Measurements from ENCODE around the gene CRYGA. TPM values are rescaled to one million over a fixed set of nuclear protein-coding genes. Genes with fewer than 3 reads are reported as not detected.
A peak's percentile ranks its signal among the peaks of the same experiment; 100 is the strongest.
"Not testable (repeated sequence)": the region's sequence is repeated elsewhere in the genome, so short reads cannot be mapped to it uniquely, and the experiment has no call there.

Gene CRYGA
- total RNA-seq, 1 experiment from 2014 or later = not detected

DNA sequence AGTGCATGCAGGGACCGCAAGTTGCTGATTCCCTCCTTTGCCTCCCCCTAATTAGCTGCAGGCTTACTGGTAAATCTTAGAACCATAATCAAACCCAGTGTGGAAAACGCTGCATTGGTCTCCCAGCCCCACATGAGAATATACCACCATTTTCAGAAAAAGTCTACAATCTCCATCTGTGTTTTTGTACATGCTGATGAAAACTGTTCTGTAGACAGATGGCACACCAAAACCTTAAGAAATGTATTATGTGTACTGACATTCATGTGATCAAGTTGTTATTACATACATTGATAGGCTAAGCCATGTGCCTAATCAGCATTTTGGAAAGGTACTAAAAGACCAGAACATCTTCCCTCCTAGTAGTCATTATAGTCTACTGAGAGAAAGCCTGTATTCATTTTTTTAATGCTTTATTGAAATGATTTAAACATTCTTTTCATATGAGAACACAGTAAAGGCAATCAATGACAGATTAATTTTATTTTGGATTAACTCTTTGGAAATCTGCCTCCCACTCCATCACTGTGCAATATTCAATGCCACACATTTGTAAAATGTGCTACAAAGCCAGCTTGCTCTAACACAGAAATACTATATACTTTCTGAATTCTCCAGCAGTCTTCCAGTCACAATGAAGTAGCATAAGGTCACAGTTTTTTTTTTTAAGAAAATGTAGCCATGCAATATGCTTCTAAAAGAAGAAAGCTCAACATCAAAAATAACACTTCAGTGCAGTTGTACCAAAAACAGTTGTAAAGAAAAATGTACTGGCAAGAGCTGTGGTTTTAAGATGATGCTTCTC is 1.8 kb upstream of the CRYGA start:
- DNase-seq (ENCODE audit: low read depth) = no peak

DNA sequence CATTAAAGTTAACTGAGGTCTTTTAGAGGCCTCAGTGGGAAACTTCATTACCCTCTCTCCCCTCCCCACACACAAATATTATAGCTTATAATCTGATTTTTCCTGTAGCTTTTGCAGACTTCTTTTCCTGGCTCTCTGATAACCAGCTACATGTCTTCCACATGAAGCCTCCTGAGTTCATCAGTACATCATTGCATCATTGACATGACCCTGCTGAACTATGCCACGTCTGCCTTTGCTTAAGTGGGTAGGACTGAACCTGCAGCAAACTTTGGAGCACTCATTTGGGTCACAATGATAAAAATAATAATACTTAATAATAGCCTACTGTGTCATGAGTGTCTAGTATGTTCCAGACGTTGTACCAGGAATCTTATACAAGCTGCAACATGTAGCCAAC is 7.0 kb downstream of the CRYGA start:
- no peak for DNase-seq (ENCODE audit: low read depth)

DNA sequence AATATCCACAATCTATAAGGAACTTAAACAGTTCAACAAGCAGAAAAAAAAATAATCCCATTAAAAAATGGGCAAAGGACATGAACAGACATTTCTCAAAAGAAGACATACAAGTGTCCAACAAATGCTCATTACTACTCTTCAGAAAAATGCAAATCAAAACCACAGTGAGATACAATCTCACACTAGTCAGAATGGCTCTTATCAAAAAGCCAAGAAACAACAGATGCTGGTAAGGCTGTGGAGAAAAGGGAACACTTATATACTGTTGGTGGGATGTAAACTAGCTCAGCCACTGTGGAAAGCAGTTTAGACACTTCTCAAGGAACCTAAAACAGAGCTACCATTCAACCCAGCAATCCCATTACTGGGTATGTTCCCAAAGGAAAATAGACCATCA is 10.2 kb downstream of the CRYGA start:
- peak; percentile 36 for DNase-seq (ENCODE audit: low read depth)

DNA sequence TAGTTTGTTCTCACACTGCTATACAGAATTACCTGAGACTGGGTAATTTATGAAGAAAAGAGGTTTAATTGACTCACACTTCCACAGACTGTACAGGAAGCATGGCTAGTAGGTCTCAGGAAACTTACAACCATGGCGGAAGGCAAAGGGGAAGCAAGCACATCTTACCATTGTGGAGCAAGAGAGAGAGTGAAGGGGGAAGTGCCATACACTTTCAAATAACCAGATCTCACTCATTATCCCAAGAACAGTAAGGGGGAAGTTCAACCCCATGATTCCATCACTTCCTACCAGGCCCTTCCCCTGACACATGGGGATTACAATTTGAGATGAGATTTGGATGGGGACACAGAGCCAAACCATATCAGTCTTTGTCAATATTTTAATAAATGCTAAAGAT is 12.4 kb downstream of the CRYGA start:
- DNase-seq (ENCODE audit: low read depth) = no peak

DNA sequence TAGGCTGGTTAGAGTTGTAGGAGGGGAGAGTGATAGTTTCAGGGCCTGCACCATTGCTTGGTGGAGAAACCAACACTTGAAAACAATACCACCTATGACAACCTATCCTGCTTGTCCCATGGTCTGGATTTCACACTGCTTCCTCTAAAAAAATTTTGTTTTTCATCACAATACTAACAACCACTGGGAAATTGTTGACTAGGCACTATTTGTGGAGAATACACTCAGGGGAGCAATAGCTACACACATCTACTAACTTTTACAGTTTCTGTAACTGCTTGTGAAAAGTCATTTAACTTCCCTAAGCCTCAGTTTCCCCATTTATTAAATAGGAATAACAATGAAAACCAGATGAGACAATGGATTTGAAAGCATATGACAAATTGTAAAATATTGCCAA is 13.3 kb downstream of the CRYGA start:
- no peak for DNase-seq (ENCODE audit: low read depth)

DNA sequence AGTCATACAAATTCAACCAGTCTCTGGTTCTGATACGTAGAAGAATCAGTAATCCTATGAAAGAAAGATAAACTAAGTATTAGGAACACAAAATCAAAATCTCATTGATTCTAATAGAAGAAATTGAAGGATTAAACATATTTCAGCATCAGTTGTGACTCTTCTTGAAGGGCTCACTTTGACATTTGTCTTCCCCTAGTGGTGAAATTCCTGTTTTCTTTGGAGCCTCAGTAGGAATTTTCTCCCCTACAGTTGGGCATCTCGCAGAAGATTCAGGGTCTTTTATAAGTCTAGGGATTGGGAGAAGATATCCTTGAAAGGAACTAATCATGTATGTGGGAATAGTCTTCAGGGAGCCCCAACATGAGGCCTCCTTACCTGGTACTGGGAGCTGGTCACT is 14.6 kb downstream of the CRYGA start:
- no peak for DNase-seq (ENCODE audit: low read depth)

DNA sequence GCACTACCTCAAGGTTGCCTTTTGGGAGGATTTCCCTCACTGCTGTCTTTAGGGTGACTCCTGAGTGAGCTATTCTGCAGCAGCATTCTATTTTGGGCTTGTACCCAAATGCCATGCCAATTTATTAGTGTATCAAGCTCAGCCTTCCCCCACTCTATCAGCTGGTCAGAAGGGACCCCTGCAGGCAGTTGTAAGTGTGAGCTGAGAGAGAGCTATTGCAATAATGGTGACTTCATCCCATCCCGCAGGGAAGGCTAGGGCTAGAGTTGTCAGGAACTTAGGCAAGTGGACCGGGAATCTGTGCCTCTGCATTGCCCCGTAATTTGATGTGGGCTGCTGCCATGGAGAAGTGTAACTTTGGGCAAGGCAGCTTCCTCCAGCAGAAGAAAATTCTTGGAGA is 15.6 kb downstream of the CRYGA start:
- DNase-seq (ENCODE audit: low read depth) = no peak

DNA sequence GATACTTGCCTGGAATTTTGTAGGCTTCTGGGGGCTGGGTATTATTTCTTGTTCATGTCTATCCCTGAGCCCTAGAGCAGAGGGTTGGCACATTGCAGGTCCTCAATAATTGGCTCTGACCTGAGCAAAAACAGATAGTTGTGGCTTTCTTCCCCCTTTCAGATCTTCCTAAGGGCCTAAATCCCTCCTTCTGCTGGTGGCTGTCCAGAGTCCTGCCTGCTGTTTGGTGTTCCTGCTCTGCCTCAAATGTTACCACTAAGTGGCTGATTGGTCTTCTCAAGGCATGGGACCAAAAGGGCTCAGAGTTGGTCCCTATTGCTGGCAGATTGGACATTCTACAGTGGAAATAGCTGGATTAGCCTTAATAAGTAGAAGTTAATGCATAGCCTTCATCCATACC is 16.4 kb downstream of the CRYGA start:
- no peak for DNase-seq (ENCODE audit: low read depth)

DNA sequence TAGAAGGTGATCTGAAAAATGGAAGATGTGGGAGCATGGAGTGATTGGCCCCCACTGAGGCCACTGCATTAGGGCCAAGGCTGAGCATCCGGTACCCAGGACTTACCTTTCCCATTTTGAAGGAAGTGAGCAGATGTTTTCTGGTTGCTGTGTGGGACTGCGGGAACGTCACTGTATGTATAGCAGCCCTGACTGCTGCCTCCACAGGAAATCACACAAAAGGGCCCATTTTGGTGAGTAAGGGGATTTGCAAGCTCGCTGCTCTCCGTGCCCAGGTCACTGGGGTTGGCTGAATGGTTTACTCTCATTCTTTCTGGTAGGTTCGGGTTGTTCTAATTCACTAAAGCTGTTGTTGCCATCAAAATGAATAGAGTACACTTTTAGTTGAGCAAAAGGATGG is 17.4 kb downstream of the CRYGA start, which contains the start of gene CRYGB:
Gene CRYGB, minus strand, starts transcription at position 153 of the 400 bp plus-strand sequence. Its CDS starts 38 bp downstream, at position 115.
- no peak for DNase-seq (ENCODE audit: low read depth)

DNA sequence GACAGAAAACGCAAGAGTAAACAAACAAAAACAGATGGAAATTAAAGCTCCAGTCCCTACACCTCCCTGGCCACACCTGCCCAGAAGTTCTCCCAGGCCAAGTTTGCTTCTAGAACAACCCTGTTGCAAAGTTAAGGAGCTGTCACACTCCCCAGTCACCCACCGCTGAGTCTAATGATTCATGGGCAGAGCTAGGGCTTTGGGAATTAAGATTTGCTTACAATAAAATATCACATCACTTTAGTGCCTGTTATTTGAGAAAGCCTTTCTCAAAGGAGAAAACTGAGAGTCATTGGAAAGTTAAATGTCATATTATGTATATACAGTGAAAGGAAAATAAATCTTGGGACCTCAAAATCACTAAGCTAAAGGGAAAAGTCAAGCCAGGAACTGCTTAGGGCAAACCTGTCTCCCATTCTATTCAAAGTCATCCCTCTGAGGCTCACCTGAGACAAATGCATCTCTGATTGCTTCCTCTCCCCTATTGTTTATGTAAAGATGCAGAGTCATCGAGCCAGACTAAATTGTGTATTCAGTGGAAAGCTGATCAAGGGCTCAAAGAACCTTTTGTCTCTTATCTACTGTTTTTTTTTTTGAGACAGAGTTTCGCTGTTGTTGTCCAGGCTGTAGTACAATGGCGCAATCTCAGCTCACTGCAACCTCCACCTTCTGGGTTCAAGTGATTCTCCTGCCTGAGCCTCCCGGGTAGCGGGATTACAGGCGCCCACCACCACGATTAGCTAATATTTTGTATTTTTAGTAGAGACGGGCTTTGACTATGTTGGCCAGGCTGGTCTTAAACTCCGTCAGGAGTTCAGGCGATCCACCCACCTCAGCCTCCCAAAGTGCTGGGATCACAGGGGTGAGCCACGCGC is 20.2 kb downstream of the CRYGA start:
- DNase-seq (ENCODE audit: low read depth) = no peak

DNA sequence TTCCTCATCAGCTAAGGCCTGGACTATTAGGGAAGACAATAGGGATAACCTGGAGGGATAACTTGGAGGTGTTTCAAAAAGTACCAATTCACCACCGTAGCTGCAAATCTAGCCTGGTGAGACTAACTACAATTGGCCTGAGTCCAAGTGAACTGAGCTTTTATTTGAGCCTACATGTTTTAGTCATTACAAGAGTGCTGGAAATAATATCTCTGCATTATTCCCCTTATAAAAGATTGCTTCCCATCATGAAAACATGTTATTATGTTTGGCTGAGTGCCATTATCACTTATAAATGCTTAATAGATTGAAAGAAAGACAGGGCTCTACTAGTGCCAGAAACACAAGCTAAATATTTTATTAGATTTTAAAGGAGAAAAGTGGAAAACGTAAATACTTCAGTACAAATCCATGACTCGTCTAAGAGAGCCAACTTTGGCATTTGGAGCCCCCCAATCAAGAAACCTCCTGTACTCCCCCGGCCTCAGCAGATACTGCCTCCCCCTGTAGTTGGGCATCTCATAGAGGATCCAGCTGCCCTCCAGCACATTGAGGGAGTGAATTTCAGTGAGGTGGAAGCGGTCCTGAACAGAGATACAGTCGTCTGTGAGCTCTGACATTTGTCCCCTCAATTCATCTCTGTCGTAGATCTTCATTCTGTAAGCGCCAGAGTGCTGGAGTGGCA is 21.0 kb downstream of the CRYGA start:
- peak; percentile 36 for DNase-seq (ENCODE audit: low read depth)

DNA sequence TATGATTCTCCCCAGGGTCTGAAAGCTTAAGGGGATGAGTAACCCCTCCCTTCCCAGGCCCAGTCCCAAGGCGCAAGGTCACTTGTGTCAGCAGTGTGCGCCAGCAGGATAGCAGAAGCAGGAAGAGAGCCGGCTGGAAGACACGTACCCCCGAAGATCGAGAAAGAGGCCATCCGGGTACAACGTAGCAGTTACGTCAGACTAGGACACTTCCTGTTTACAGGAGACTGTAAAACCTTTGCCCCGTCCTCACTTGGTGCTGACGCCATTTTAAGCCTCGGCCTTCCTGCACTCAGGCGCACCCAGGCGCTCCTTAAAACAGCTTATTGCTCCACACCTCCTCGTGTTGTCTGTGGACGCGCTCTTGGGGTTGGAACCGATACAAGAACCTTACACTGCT is 23.9 kb downstream of the CRYGA start:
- DNase-seq (ENCODE audit: low read depth) = no peak

DNA sequence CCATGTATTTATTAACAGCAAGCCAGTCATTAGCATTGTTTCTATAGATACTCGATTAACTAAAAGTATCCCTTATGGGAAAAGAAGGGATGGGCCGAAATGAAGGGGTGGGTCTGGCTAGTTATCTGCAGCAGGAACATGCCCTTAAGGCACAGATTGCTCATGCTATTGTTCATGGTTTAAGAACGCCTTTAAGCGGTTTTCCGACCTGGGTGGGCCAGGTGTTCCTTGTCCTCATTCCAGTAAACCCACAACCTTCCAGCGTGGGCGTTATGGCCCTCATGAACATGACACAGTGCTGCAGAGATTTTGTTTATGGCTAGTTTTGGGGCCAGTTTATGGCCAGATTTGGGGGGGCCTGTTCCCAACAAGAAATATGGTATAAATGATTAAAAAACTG is 25.1 kb downstream of the CRYGA start:
- DNase-seq (ENCODE audit: low read depth) = not testable (repeated sequence)

DNA sequence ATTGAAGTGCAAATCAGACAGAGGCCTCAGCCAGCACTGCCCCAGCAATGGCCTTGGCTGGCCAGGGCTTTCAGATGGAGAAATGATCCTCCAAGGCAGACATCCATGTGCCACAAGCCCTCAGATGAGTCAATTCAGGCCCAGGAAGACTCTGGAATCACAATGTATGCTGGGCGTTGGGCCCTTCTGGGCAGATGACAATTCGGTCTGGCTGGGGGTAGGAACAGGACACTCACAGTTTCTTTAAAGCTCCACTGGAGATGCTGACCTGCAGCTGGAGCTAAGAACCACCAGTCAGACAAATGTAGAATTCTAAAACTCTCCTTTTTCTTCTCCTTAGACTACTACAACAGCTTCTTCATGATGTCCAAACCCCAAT is 26.7 kb downstream of the CRYGA start:
- DNase-seq (ENCODE audit: low read depth) = no peak

DNA sequence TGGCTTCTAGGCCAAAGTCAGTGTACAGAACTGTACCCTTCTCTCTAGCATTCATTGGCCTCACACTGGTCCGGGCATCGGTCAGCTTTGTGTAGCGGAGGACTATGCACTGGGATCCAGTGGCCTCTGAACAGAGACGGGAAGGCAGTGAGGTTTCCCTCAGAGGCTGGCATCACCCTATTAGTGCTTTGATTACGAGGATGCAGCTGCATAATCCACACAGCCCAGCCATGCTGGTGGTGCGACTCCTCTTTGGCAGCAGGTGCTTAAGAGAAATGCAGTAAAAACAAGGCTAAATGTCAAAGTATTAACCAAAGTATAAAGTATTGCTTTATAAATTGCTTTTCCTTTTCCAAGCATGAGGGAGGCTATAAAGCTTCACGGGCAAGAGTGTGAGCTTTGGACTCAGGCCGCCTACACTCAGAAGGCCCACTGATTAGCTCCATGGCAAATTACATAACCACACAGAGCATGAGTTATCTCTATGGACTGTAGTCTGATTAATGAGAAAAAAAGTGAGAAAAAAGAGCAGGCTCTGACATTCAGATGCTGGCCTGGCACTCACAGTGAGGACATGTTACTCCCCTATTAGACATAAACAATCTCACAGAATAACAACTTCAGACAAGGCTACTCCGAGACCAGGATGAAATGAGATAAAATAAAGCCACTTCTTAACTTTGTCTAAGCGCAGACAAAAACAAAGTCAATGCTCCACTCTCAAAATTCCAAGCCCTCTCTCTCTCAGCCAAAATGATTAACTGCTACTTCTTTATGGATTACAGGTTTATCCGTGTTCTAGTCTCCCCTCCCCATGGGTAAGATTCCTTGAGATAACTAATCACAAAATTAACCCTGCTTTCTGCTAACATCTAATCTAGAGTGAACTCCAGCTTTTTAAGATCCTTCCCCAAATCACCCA is 27.3 kb downstream of the CRYGA start:
- DNase-seq (ENCODE audit: low read depth) = no peak

DNA sequence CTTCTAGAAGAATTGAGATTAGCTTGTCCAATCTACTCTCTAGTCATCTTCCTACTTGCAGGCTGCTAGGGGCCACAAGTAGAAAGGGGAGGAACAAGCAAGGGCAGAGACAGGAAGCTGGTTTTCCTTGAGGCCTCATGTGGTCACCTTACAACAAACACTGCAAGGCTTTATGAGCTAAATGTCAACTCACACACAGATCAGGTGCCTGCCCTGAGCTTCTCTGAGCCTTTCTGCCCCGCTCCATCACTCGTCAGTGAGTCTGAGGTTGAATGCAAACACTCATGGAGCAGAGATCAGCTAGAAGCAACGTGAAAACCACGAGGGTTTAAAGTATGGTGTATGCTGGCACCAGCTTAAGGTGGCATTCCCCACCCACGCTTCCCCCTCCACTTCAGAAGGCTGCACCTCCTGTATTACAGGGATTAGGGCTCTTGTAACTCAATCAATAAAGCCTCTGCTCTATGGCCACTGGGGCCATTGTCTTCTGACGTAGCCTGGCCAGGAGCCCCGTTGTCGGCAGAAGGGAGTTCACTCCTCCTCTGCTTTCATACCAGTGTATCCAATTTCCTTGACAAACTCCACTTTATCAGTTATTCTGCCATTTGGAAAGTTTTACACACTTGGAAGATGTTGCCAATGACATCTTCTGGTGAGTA is 28.3 kb downstream of the CRYGA start:
- DNase-seq (ENCODE audit: low read depth) = peak; percentile 38

DNA sequence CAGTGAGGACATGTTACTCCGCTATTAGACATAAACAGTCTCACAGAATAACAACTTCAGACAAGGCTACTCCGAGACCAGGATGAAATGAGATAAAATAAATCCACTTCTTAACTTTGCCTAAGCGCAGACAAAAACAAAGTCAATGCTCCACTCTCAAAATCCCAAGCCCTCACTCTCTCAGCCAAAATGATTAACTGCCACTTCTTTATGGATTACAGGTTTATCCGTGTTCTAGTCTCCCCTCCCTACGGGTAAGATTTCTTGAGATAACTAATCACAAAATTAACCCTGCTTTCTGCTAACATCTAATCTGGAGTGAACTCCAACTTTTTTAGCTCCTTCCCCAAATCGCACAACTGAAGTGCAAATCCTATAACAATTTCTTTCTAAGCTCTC is 32.7 kb downstream of the CRYGA start:
- DNase-seq (ENCODE audit: low read depth) = no peak

DNA sequence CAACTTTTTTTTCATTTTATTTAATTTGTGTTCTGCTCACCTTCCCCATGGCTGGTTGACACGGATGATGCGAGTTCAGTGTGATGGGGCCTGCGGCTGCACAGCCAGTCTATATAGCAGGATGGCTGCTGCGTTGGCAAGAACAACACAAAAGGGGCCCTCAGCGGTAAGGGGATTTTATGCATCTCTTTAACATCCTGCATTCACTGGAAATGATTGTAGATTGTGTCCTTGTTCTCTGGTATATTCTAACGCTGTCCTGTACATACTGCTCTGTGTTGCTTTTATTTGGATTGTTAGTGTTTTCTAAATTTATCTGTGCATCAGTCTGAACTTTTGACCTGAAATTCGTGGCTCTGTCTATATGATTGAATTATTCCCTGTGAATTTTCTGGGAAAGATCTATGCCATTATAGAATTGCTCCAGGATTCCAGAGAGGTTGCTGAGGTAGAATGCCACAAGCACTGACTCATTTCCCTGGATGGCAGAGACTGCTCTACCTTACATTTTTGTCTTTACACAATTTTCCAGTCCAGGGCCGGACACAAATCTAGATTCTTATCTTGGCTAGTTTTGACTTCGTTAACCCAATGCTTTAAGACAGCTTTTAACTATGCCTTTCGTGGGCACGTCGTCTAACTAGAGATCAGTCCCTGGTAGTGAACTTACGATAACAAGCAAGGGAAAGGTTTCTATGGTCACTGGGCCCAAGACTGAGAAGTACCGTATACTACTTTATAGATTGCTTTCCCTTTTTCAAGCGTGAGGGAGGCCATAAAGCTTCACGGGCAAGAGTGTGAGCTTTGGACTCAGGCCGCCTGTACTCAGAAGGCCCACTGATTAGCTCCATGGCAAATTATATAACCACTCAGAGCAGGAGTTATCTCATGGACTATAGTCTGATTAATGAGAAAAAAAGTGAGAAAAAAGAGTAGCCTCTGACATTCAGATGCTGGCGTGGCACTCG is 33.4 kb downstream of the CRYGA start, which contains the start of gene CRYGC:
Gene CRYGC, minus strand, starts transcription at position 85 of the 968 bp plus-strand sequence. Its CDS starts 36 bp downstream, at position 49.
- peak; percentile 76 for DNase-seq (ENCODE audit: low read depth)

DNA sequence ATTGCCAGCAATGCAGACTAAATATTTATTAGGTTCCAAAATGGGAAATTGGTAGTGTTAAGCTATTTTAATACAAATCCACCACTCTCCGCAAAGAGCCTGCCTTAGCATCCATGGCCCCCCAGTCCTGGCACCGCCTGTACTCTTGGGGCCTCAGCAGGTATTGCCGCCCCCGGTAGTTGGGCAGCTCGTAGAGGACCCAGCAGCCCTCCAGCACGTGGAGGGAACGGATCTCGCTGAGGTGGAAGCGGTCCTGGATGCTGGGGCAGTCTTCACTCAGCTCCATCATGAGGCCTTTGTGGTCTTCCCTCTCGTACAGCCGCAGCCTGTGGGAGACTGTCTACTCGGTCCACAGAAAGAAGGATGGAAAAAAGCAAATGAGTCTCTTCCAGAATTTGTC is 35.3 kb downstream of the CRYGA start:
- no peak for DNase-seq (ENCODE audit: low read depth)
